Activated CD4-positive, CD25-positive, alpha-beta regulatory T cell treated with anti-CD3 and anti-CD28 coated beads, Interleukin-2, amount 50 U/mL, for 72 hours (primary cell): ENCODE results near the gene INO80D.
"Not testable (repeated sequence)": the region's sequence is repeated elsewhere in the genome, so short reads cannot be mapped to it uniquely, and the experiment has no call there.

ENCODE experiments used
- DNase-seq: peaks from one replicate; pipeline ENCODE4 v3.0.0; 2021

The INO80D gene

DNA sequence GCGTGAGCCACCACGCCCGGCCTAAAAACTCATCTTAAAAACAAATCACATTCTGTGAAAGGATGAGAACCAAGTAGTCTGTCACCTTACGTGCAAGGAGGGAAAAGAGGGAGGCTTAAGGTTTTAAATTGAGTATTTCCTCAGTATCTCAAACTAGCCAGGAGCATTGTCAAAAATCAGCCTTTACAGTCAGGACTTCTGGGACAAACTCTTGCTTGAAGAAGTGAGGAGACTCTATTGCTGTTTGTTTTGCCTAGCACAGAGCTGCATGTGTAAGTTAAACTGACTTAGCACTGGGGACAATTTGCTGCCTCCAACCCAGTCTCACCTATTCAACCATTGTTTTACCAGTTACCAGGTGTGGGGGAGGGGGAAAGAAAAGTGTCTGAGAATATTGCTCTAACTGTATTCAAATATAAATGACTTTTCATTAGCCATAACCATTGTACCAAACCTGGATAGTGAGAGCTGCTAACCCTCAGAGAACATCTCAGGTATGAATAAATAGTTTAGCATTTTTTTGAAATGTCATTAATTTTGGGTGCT is 3.6 kb downstream of the INO80D start:
- no peak for DNase-seq

DNA sequence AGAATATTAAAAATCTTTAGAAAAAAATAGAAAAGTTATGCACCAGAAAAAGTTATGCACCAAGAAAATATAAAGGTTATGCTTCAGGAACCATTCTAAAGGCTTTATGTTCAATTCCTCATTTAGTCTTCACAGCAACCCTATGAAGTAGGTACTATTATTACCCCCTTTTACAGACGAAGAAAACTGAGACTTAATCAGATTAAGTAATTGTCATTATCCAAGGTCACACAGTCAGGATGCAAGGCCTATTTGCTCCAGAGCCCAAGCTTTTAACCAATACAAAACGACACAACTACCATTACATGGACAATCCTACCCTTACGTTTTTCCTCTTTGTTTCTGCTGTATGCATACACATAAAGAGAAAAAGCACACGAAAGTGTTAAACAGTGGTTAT is 5.0 kb downstream of the INO80D start:
- DNase-seq = no peak

DNA sequence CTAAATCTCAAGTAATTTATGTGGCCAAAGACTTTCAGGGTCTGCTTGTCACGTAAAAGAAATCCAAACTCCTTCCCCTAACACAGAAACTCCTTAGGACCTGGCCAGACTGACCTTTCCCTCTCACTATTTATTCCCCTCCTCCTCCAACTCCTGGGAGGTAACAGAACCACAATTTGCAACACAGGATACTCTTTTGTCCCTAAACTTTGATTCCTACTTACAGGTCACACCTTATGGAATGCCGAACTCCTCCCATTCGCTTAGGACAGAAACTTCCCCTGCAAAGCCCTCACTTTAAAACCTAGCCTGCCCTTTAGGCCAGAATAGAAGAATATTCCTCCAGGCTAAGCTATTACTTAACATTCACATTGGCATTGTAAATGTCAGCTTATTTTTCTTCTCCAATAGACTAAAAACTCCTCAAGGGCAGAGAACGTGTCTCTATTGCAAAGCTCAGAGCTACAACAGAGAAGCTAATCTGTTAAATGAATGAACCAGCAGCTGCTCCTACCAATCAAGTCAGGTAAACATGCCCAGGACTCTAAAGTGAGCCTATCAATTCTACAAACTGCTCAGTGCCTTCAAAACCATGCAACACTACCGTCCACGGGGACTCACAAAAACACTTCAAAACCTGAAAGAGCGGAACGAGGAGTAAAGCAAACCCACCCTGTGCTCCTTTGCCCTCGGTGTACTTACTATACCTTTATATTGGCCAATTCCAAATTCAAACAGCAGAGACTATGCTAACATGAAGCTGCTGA is 6.1 kb downstream of the INO80D start:
- no peak for DNase-seq

DNA sequence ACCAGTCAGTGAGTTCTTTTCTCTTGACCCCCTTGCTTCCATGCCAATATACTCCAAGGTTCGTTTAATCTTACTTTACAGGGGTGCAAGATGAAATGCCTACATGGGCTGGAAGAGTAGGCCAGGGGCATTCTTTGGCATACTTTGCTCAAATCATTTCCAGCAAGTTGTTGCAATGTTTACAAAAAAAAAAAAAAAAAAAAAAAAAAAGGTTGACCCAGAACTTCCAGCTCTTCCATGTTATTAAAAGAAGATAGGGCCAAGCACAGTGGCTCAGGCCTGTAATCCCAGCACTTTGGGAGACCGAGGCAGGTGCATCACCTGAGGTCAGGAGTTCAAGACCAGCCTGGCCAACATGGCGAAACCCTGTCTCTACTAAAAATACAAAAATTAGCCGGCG is 8.1 kb downstream of the INO80D start:
- not testable (repeated sequence) for DNase-seq

DNA sequence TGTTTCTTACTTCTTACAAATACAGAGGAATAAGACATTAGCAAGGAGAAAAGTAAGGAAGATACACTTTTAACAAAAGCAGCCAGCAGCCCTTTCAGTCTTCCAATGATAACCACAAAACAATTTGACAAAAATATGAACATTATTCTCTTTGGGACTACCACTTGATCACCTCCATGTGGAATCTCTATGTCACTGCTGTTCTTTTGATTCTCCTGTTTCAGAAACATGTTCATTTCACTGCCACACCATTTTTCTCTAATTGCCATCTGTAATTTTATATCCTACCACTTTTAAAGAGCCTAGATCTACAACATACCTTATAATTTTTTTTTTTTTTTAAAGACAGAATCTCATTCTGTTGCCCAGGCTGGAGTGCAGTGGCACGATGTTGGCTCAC is 10.9 kb downstream of the INO80D start:
- no peak for DNase-seq

DNA sequence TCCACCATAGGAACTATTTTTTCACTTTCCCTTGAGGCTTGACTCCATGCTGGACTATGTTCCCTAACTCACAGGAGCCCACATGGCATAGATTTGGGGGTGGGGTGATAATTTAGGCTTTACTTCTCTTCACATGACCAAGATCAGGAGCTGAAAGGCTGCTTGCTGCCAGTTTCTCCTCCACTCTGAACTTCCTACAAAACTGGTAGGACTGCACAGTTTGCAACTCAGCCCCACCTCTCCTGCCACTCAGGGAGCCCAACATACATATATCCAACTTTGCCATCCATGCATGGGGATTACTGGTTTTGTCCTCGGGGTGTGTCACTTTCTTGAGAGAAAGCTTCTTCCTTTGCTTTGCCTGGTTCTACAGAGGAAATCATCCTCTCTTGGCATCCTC is 14.2 kb downstream of the INO80D start:
- DNase-seq = no peak

DNA sequence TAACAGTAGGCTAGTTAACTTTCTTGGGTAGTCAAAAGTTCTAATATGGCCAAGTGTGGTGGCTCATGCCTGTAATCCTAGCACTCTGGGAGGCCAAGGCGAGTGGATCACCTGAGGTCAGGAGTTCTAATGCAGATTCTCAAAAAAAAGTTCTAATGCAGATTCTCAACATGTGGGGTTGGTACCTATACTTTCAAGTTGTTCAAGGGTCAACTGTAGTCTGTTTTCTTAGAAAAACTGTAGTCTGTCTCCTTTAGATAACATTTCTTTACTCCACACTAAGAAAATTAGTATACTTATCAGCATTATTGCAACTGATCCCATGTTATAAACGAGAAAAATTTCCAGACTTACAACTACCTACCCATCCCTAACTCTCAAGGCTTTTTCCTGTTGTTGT is 16.6 kb downstream of the INO80D start:
- no peak for DNase-seq

DNA sequence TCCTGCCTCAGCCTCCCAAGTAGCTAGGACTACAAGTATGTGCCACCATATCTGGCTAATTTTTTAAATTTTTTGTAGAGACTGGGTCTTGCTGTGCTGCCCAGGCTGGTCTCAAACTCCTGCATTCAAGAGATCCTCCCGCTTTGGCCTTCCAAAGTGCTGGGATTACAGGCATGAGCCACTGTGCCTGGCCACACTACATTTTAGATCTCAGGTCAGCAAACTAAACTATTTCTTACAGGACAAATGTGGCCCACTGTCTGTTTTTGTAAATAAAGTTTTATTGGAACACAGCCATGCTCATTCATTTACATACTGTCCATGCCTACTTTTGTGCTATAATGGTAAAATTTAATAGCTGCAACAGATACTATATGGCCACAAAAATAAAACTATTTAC is 17.8 kb downstream of the INO80D start:
- DNase-seq = no peak

DNA sequence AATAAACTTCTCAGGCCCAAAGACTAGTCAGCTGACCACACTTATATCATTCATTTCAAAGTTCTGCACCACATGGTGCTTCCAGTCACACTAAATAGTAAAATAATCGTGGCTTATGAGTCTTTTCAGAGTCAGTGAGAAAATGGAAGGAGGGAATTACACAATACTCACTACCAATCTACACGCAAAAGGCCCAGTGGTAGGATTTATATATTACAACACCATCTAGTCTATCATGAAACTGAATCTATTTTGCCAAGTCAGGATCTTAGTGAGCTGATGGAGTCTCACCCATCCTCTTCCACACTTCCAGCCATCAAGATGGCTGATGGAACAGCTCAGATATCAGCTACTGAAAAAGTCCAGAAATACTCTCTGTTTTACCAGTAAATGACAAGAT is 21.9 kb downstream of the INO80D start:
- no peak for DNase-seq

DNA sequence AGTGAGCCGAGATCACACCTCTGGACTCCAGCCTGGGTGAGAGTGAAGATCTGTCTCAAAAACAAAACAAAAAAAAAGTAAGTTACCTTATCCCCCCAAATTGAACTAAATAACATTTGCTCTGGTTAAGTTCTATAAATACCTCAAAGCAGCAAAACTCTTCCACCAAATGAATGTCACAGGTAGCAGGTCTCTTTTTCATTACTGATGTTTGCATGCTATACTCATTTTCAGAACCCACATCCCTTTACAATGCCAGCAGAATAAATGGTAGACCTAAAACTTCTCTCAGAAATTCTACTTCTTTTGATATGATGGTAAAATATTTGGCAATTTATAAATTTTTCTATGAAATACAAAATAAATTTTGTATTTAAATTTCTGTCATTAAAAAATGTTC is 22.3 kb downstream of the INO80D start:
- DNase-seq = no peak

DNA sequence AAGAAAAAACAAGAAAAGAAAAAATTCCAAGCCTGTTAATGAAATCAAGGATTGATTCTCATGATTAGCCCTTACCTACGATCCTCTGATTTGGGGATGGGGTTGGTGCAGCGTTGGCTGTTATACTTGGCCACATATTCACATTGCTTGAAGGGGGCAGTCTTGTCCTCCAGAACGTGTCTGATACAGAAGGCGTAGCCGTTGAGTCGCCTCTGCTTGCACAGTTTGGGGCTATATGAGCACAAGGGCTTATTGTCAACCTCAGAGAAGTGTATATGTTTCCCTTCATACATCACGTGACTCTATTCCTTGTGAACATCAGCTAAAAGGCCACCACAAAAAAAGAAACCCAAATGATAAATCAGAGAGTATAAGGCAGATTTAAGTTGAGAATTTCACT is 23.2 kb downstream of the INO80D start:
- no peak for DNase-seq

DNA sequence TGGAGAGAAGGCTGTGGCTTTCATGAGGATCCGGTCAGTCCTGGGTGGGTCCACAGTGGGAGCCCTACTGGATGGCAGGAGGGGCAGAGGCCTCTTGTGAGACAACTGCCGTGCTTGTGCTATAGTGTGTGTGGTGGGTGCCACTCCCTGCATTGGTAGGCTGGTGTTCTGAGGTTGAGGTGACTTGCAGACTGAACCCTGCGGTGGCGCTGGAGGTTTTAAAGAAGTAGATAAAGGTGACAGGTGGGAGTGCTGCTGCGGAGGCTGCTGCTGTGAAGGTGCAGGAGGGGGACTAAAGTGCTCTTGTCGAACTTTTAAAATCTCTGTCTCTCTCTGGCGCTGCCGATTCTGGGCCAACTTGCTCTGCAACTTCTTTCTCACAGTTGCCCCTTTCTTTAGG is 29.7 kb downstream of the INO80D start:
- DNase-seq = no peak

DNA sequence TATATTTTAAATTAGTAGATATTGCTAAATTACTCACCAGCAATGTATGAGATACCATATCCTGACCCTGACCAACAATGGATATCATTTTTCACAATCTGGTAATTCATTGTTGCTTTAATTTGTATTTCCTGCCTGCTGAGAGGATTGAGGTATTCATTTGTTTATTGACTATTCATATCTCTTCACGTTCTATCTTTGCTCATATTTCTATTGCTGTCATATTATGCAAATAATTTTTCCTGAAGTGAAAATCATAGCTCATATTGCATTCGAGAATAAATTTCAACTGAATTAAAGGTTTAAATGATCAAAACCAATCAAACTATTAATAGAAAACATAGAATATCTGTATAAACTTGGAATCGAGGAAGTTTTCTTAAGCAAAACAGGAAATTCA is 31.0 kb downstream of the INO80D start:
- no peak for DNase-seq

DNA sequence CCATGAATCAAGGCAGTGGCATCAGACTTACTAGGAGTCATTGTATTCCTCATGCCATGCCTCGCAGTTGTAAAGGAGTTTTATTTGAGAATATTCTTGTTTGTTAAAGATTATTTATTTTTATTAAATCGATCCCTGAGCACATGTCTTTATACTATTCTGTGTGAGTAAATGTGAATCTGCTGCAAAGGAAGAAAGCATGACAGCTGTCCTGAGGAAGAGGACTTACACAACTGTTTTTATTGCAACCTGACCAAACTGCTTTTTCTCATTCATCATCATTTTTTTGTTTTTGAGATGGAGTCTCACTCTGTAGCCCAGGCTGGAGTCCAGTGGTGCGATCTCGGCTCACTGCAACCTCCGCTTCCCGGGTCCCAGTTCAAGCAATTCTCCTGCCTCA is 34.1 kb downstream of the INO80D start:
- no peak for DNase-seq

DNA sequence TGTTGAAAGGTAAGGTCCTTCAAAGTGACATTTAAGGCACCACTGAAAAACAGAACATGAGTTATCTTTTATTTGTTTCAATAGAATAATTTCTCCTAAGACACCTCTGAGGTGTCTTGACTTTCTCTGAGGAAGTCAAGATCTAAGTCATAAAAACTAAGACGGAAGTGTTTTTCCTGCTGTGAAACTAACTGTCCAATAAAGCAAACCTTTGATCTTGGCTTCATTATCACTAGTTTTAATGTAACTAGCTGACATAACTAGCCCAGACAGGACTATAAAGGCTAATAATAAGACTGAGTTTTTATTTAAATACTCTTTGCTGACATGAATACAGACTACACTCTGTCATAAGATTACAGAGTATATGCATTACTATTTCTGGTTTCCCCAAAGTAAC is 36.6 kb downstream of the INO80D start:
- DNase-seq = no peak

DNA sequence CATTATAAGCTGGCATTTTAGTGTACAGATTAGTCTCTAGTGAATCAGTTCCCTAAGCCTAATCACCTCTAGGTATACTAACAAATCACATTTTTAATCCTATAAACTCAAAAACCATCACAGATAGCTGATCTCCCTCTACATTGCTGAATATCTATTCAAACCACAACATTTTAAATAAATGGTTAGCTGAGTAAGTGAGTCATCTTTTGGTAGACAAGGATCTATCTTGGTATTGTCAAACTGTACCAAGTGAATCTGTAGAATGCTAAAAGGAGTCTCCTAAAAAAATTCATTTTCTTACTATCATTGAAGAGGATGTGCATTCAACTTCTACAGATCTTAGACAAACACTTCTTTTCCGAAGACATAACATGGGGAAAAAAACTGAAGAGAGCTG is 40.7 kb downstream of the INO80D start:
- DNase-seq = no peak

DNA sequence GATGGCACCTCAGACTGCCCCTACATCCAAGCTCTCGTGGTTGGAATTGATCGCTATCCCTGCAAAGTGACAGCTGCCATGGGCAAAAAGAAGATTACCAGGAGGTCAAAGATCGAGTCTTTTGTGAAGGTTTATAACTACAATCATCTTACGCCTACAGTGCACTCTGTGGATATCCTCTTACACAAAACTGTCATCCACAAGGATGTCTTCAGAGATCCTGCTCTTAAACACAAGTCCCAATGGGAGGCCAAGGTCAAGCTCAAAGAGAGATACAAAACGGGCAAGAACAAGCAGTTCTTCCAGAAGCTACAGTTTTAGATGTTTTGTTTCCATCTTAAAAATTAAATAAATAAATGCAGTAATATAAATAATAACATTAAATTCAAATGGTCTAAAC is 45.4 kb downstream of the INO80D start:
- DNase-seq = no peak

DNA sequence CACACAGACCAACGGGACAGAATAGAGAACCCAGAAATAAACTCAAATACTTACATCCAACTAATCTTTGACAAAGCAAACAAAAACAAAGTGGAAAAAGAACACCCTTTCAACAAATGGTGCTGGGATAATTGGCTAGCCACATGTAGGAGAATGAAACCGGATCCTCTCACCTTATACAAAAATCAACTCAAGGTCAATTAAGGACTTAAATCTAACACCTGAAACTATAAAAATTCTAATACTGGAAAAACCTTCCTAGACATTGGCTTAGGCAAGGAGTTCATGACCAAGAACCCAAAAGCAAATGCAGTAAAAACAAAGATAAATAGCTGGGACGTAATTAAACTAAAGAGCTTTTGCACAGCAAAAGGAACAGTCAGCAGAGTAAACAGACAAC is 50.6 kb downstream of the INO80D start:
- DNase-seq = not testable (repeated sequence)

DNA sequence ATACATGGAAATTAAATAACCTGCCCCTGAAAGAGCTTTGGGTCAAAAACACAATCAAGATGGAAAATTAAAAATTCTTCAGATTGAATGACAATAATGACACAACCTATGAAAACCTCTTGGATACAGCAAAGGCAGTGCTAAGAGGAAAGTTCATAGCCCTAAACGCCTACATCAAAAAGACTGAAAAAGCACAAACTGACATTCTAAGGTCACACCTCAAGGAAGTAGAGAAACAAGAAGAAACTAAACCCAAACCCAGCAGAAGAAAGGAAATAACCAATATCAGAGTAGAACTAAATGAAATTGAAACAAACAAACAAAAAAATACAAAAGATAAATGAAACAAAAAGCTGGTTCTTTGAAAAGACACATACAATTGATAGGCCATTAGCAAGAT is 52.5 kb downstream of the INO80D start:
- not testable (repeated sequence) for DNase-seq

DNA sequence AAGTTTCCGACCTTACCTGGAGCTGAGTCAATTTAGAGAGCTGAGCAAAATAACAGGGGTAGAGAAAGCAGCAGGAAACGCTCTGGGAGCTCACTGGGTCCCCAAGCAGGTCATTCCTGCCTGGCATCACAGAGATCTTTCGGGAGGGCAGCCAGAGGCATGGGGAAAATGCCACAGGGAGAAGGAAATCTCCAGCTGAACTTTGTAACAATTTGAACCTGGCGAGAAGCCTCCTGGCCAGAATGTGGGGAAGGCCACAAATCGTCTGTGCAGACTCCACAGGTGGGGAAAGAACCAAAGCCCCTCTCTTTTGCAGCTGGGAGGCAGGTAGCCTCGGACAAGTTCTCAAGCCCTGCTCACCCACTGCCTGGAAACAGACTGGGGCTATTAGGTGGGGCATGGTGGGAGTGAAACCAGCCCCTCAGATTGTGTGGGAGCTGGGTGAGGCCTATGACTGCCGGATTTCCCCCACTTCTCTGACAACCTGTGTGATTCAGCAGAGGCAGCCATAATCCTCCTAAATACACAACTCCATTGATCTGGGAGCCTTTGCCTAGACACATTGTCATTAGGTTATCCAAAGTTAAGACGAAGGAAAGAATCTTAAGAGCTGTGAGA is 53.9 kb downstream of the INO80D start:
- DNase-seq = no peak

DNA sequence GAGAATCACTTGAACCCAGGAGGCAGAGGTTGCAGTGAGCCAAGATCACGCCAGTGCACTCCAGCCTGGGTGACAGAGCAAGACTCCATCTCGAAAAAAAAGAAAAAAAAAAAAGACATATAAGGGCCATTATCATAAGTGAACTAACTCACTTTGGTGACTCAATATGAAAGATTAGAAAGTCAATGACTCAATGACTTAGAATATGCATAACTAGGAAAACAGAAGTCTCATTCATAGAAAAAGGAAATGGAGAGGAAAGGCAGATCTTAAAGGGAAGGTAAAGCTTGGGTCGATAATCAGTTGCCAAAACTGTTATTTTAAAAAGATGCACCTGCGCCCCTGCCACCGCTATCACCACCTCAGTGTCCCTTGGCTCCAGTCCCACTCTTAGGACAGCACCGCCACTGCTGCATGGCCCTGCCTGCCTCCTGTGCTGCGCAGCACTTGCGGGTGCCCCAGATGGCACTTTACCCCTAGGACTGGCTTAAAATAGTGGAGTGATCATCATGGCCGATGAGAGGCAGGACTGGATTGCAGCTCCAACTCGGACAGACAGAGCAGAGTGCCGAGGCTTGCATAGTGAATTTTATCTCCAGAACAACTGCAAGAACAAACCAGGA is 54.7 kb downstream of the INO80D start:
- DNase-seq = no peak

DNA sequence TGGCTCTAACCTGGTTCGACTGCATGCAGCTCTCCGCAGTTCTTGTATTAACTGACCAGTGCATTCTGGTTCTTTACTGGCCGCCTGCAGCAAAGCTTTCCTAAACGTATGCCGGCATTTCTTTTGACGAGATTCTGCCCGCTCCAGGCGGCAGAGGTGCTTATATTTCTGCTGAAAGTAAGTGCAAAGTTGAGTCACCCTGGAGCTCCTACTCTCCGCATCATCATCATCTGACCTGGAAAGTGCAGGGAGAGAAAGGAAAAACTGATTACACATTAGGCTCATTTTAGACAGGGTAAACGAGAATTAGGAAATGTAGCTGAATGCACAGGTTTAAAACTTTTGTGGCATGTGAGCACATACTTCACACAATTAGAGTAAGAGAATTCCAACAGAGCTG is 57.9 kb downstream of the INO80D start:
- DNase-seq = no peak

DNA sequence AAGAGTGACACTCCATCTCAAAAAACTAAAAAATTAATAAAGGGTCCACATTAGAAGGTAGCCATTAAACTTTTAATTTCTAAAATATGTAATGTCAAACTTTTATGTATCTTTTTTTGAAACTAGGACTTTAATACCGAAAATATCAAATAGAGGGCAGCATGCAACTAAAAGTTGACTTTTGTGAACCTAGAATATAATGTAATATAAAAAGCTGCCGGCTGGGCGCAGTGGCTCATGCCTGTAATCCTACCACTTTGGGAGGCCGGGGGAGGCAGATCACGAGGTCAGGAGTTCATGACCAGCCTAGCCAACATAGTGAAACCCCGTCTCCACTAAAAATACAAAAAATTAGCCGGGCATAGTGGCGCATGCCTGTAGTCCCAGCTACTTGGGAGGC is 62.8 kb downstream of the INO80D start:
- DNase-seq = no peak

DNA sequence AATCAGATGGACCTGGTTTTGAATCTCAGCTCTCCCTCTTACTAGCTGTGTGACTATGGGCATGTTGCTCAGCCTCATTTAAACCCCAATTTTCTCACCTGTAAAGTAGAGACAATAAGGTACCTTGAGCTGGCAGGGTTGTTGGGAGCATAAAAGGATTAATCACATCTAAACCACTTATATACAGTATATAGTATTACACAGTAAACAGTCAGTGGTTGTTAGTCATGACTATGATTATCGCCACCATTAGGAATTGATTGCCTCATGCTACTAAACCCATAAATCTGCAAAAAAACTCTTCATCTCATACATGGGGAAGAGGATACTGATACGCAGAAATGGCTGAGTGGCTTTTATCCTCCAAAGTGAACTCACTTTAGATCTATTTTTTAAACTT is 65.8 kb downstream of the INO80D start:
- DNase-seq = no peak
